ENCODE data around the gene CYP26C1.

Gene CYP26C1

GRCh38 chr10:93115661-93116383 lies 55.2 kb downstream of the CYP26C1 start:
- peak; percentile 5 to 18 for DNase-seq (ENCODE audit: low read depth in 2 of 2)

Data from fibroblast of skin of left biceps (primary cell).